Kidney epithelial cell (primary cell): ENCODE results near the gene VENTX. TPM values are rescaled to one million over a fixed set of nuclear protein-coding genes. Genes with fewer than 3 reads are reported as not detected.

Experiments used
- DNase-seq: peaks from one replicate; pipeline ENCODE4 v3.0.0-alpha.2; 2010; ENCODE audit warnings: low read depth
- H3K27me3 ChIP-seq: 2 replicates; pipeline ENCODE4 v1.6.0; 2011; ENCODE audit warnings: low read length; ENCODE audit not compliant: control insufficient read depth, insufficient read depth
- H3K36me3 ChIP-seq: 2 replicates; pipeline ENCODE4 v1.5.1; 2011; ENCODE audit warnings: low read length; ENCODE audit not compliant: control insufficient read depth, insufficient read depth
- H3K4me3 ChIP-seq: 2 replicates; pipeline ENCODE4 v1.5.1; 2011; ENCODE audit warnings: low read depth, mild to moderate bottlenecking, control low read depth, low read length
- total RNA-seq: library from RNA; depleted of rRNA; stranded (reverse); fragments of >200 nt; gene quantifications from 2 replicates; pipeline ENCODE4 v1.2.3, GENCODE V29; 2015
- TF ChIP-seq, protein P1 (sequence below): IDR thresholded peaks from 2 replicates; pipeline ENCODE4 v1.5.1; 2011; ENCODE audit warnings: mild to moderate bottlenecking, moderate library complexity, low read length, control low read depth, inconsistent platforms; ENCODE audit not compliant: insufficient read depth, poor library complexity, severe bottlenecking

Gene VENTX
- total RNA-seq, 1 donor from 2014 or later, result not detected

DNA sequence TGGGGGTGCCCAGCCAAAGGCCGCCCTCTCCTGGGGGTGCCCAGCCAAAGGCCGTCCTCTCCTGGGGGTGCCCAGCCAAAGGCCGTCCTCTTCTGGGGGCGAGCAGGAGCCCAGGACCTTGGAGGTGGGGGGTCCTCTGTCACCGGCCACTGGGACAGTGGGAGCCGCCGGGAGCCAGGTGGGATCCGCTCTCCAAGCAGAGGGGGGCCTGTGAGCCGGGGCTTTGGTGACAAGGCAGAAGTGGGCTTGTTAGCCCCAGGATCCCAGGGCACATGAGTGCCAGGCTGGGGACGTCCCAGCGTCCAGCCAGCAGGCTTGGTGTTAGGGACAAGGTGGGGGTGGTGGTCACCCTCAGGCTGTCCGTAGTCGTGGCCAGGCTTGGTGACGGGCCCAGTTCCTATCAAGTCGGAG lies 37.0 kb upstream of the VENTX start:
- DNase-seq, result no peak
- TF ChIP-seq, protein P1, sequence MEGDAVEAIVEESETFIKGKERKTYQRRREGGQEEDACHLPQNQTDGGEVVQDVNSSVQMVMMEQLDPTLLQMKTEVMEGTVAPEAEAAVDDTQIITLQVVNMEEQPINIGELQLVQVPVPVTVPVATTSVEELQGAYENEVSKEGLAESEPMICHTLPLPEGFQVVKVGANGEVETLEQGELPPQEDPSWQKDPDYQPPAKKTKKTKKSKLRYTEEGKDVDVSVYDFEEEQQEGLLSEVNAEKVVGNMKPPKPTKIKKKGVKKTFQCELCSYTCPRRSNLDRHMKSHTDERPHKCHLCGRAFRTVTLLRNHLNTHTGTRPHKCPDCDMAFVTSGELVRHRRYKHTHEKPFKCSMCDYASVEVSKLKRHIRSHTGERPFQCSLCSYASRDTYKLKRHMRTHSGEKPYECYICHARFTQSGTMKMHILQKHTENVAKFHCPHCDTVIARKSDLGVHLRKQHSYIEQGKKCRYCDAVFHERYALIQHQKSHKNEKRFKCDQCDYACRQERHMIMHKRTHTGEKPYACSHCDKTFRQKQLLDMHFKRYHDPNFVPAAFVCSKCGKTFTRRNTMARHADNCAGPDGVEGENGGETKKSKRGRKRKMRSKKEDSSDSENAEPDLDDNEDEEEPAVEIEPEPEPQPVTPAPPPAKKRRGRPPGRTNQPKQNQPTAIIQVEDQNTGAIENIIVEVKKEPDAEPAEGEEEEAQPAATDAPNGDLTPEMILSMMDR, result no peak
- H3K27me3 ChIP-seq, result peaks cover 7% of the 10 kb centered on the region

DNA sequence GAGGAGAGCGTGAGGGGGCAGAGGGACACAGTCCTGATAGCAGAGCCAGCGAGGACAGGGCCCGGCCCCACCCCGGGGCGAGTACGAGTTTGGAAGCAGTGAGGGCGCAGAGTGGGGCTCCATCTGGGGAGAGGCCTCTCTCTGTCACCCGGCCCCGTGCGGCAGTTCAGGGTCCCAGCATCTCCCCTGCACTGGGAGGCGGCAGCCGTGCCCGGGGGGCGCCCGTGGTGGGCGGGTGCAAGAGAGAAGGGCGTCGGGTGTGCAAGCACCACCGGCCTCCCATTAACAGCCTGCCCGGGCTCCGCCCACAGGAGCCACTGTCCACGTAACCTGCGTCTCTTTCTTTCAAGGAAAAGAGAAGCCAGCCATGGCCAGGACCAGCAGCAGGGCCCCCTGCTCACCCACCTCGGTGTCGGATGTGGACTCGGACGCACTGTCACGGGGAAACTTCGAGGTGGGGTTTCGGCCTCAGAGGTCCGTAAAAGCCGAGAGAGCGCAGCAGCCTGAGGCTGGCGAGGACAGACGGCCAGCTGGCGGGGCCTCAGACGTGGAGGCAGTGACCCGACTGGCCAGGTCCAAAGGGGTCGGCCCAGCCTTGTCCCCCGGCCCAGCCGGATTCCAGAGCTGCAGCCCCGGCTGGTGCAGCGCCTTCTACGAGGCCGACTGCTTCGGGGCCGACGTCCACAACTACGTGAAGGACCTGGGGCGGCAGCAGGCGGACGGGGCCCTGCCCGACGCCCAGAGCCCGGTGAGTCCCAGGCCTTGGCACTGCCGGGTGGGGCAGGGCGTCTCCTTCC lies 36.3 kb upstream of the VENTX start:
- Histone ChIP-seq H3K4me3 (no peak overlapping the region), H3K36me3 (no peaks in the 10 kb centered on the region), H3K27me3 (peaks cover 9% of the 10 kb centered on the region)
- DNase-seq, result no peak
- TF ChIP-seq, protein P1, result no peak

More for the DNA sequence above, 37.0 kb upstream of the VENTX start:
- no peaks in the 10 kb centered on the region for H3K36me3 ChIP-seq
- no peak overlapping the region for H3K4me3 ChIP-seq

- Histone ChIP-seq H3K27me3 (peaks cover 11% of the 10 kb centered on the region), H3K36me3 (no peaks in the 10 kb centered on the region), H3K4me3 (no peak overlapping the region)
- TF ChIP-seq, protein P1, result no peak
- DNase-seq, result no peak
These were observed 35.5 kb upstream of the VENTX start for GRCh38 chr10:133201948-133202725.

DNA sequence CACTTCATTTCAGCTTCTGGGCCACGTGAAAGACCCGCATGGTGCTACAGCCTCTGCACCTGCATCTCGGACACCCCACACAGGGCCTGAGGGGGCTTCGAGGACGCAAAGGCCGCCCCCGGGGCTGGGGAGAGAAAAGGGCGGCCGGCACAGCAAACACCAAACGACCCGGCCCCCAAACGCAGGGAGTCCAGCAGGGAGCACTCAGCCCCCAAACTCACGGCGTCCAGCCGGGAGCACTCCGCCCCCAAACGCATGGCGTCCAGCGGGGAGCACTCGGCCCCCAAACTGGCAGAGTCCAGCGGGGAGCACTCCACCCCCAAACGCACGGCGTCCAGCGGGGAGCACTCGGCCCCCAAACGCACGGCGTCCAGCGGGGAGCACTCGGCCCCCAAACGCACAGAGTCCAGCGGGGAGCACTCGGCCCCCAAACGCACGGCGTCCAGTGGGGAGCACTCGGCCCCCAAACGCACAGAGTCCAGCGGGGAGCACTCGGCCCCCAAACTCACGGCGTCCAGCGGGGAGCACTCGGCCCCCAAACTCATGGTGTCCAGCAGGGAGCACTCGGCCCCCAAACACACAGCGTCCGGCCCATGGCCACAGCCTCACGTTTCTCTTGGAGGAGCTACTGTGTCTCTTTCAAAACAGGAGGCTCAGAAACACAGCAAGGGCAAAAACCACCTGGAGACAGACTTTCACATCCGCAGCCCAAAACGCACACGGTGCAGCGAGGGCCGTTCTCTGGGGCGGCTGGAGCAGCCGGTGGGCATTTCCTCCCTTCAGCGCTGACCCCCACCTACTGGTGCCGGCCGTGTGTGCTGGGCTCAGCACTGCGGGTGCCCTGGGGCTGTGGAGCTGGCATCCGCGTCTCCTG lies 34.6 kb upstream of the VENTX start:
- TF ChIP-seq, protein P1, result no peak

DNA sequence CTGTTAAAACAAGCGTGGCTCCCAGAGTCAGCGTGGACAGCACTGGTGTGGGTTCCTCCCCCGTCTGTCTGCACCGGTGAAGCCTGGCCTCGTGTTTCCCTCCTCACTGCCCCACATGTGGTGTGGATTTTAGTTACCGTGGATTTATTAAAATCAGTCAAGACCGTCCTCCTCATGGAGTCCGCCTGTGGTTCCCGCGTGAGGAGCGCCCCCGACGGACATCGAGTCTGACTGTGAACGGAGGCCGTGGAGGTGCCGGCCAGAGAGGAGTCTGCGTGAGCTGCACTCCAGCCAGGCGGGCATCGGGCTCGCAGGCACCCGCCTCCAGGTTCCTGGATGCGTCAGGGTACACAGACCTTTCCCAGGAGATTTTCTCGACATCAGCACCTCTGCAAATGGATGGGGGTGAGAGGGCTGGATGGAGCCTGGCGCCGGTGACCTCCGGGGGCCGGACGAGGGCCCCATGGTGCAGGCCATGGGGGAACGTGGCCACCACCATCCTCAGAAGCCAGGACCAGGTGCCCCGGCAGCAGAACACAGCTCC lies 33.9 kb upstream of the VENTX start:
- Histone ChIP-seq H3K27me3 (peaks cover 11% of the 10 kb centered on the region), H3K4me3 (no peak overlapping the region), H3K36me3 (no peaks in the 10 kb centered on the region)
- TF ChIP-seq, protein P1, result no peak
- no peak for DNase-seq

More for the DNA sequence above, 34.6 kb upstream of the VENTX start:
- H3K36me3 ChIP-seq, result no peaks in the 10 kb centered on the region
- DNase-seq, result no peak
- H3K4me3 ChIP-seq, result no peak overlapping the region
- peaks cover 11% of the 10 kb centered on the region for H3K27me3 ChIP-seq
